Keratinocyte (primary cell): ENCODE results near the gene TEKTIP1.

Source experiments
- EZH2 ChIP-seq: IDR thresholded peaks from one replicate; pipeline ENCODE4 v1.6.1; 2012; ENCODE audit warnings: inconsistent platforms, mild to moderate bottlenecking, low read length, moderate library complexity
- TF ChIP-seq, protein P1 (sequence below), 3 experiments: IDR thresholded peaks in 1 of 3; conservative IDR thresholded peaks in 1 of 3; optimal IDR thresholded peaks in 1 of 3; 2 replicates in 2 of 3; 3 replicates in 1 of 3; pipeline versions ENCODE3 to v1.5.1; 2011; ENCODE audit warnings: low read length in 3 of 3, mild to moderate bottlenecking in 3 of 3, moderate library complexity in 2 of 3, control low read depth in 1 of 3, inconsistent platforms in 1 of 3; ENCODE audit not compliant: insufficient read depth in 2 of 3; ENCODE audit errors: extremely low read depth in 1 of 3

GRCh38 chr19:3543150-3544057, 4.4 kb downstream of the TEKTIP1 start:
- TF ChIP-seq, protein P1, sequence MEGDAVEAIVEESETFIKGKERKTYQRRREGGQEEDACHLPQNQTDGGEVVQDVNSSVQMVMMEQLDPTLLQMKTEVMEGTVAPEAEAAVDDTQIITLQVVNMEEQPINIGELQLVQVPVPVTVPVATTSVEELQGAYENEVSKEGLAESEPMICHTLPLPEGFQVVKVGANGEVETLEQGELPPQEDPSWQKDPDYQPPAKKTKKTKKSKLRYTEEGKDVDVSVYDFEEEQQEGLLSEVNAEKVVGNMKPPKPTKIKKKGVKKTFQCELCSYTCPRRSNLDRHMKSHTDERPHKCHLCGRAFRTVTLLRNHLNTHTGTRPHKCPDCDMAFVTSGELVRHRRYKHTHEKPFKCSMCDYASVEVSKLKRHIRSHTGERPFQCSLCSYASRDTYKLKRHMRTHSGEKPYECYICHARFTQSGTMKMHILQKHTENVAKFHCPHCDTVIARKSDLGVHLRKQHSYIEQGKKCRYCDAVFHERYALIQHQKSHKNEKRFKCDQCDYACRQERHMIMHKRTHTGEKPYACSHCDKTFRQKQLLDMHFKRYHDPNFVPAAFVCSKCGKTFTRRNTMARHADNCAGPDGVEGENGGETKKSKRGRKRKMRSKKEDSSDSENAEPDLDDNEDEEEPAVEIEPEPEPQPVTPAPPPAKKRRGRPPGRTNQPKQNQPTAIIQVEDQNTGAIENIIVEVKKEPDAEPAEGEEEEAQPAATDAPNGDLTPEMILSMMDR (optimal IDR thresholded peaks at IDR 0.05 in 1 of 3, IDR thresholded peaks at IDR 0.05 in 1 of 3, conservative IDR thresholded peaks at IDR 0.05 in 1 of 3; ENCODE audit: extremely low read depth in 1 of 3, insufficient read depth in 2 of 3, low read length in 3 of 3) = no peak
- no peak for TF ChIP-seq EZH2
